Fibroblast of lung (primary cell): Measurements from ENCODE around the gene AGBL3. TPM values are rescaled to one million over a fixed set of nuclear protein-coding genes. Genes with fewer than 3 reads are reported as not detected.
A peak's percentile ranks its signal among the peaks of the same experiment; 100 is the strongest.

ENCODE experiments used
- DNase-seq, 2 donors: peaks; one replicate each; pipeline versions ENCODE4 v3.0.0 to v3.0.0-alpha.2; 2010; ENCODE audit warnings: low read depth in 2 of 2
- H2AFZ ChIP-seq: 2 replicates; pipeline ENCODE4 v1.5.1; 2012; ENCODE audit warnings: low read length, control low read depth, inconsistent platforms
- H3K27ac ChIP-seq: 2 replicates; pipeline ENCODE4 v1.5.1; 2011; ENCODE audit warnings: low read length, control low read depth; ENCODE audit not compliant: insufficient read depth
- H3K27me3 ChIP-seq: 2 replicates; pipeline ENCODE4 v1.5.1; 2011; ENCODE audit warnings: mild to moderate bottlenecking, low read length; ENCODE audit not compliant: control insufficient read depth, insufficient read depth
- H3K36me3 ChIP-seq: 2 replicates; pipeline ENCODE4 v1.5.1; 2011; ENCODE audit warnings: low read length; ENCODE audit not compliant: control insufficient read depth, insufficient read depth
- H3K4me1 ChIP-seq: 2 replicates; pipeline ENCODE4 v1.5.1; 2011; ENCODE audit warnings: low read length; ENCODE audit not compliant: control insufficient read depth, insufficient read depth; ENCODE audit errors: extremely low read depth
- H3K4me2 ChIP-seq: 2 replicates; pipeline ENCODE4 v1.5.1; 2011; ENCODE audit warnings: low read length, control low read depth; ENCODE audit not compliant: insufficient read depth; ENCODE audit errors: extremely low read depth
- H3K4me3 ChIP-seq, 4 experiments: fragments of 200-600 bp in 1 of 4; sonication (generic) in 1 of 4; replicated peaks in 1 of 4; 2 replicates each; pipeline ENCODE4 v1.5.1; 2011 to 2016; ENCODE audit warnings: low read length in 4 of 4, low read depth in 3 of 4, mild to moderate bottlenecking in 3 of 4, control low read depth in 2 of 4, inconsistent platforms in 1 of 4, mixed read lengths in 1 of 4; ENCODE audit not compliant: insufficient read depth in 1 of 4; ENCODE audit errors: control extremely low read depth in 1 of 4
- H3K79me2 ChIP-seq: 2 replicates; pipeline ENCODE4 v1.5.1; 2012; ENCODE audit warnings: mild to moderate bottlenecking, low read length, inconsistent platforms; ENCODE audit not compliant: control insufficient read depth, insufficient read depth
- H3K9ac ChIP-seq: 2 replicates; pipeline ENCODE4 v1.5.1; 2011; ENCODE audit warnings: mild to moderate bottlenecking, low read length, control low read depth; ENCODE audit not compliant: insufficient read depth
- H3K9me3 ChIP-seq: 2 replicates; pipeline ENCODE4 v1.5.1; 2012; ENCODE audit warnings: low read depth, low read length; ENCODE audit not compliant: control insufficient read depth, insufficient read depth
- H4K20me1 ChIP-seq: 2 replicates; pipeline ENCODE4 v1.5.1; 2011; ENCODE audit warnings: low read length; ENCODE audit not compliant: control insufficient read depth, insufficient read depth; ENCODE audit errors: extremely low read depth
- CTCF ChIP-seq, 2 donors: IDR thresholded peaks in 1 of 2; conservative IDR thresholded peaks in 1 of 2; 1 replicate in 1 of 2; 2 replicates in 1 of 2; pipeline ENCODE4 v1.5.1; 2011 to 2012; ENCODE audit warnings: low read length in 2 of 2, control low read depth in 1 of 2, inconsistent platforms in 1 of 2, low read depth in 1 of 2, mild to moderate bottlenecking in 1 of 2
- EZH2 ChIP-seq: IDR thresholded peaks from 2 replicates; pipeline ENCODE4 v1.5.1; 2012; ENCODE audit warnings: low read length, control low read depth, mild to moderate bottlenecking; ENCODE audit errors: missing control alignments
- polyA plus RNA-seq, 2 donors: library from polyadenylated mRNA; depleted of rRNA in 1 of 2; stranded (reverse) in 1 of 2; unstranded in 1 of 2; fragments of >200 nt; gene quantifications; 2 replicates each; pipeline ENCODE4 v1.2.1, GENCODE V29; 2011 to 2012; ENCODE audit warnings: missing spikeins in 1 of 2
- total RNA-seq: library from RNA; depleted of rRNA; stranded (reverse); fragments of >200 nt; gene quantifications from 2 replicates; pipeline ENCODE4 v1.2.1, GENCODE V29; 2014

AGBL3 gene
- total and polyA plus RNA-seq, 2 donors (not counting 1 experiment from before 2014, with no cell fraction given), result 0.56 to 1.3 TPM

GRCh38 chr7:134941952-134942351, 44.4 kb upstream of the AGBL3 start:
- H3K27me3 ChIP-seq, result no peaks in the 10 kb centered on the region
- no peaks in the 10 kb centered on the region for H3K36me3 ChIP-seq
- TF ChIP-seq EZH2 (no peak), CTCF (conservative IDR thresholded peaks at IDR 0.05 in 1 of 2, IDR thresholded peaks at IDR 0.05 in 1 of 2; ENCODE audit: low read depth in 1 of 2, low read length in 2 of 2) (no peak)
- H3K4me2 ChIP-seq, result no peak overlapping the region
- H3K4me3 ChIP-seq, result no peak overlapping the region
- H3K9ac ChIP-seq, result no peak overlapping the region
- no peaks in the 10 kb centered on the region for H3K79me2 ChIP-seq
- peaks cover 3% of the 10 kb centered on the region for H3K4me1 ChIP-seq
- no peaks in the 10 kb centered on the region for H4K20me1 ChIP-seq
- DNase-seq, result no peak
- no peak overlapping the region for H3K27ac ChIP-seq
- no peak overlapping the region for H2AFZ ChIP-seq
- H3K9me3 ChIP-seq, result no peaks in the 10 kb centered on the region

GRCh38 chr7:134942690-134943466, 43.4 kb upstream of the AGBL3 start:
- H3K79me2 ChIP-seq, result no peaks in the 10 kb centered on the region
- H3K27ac ChIP-seq, result no peak overlapping the region
- no peaks in the 10 kb centered on the region for H3K9me3 ChIP-seq
- H3K27me3 ChIP-seq, result no peaks in the 10 kb centered on the region
- H4K20me1 ChIP-seq, result no peaks in the 10 kb centered on the region
- no peak overlapping the region for H2AFZ ChIP-seq
- no peak for TF ChIP-seq CTCF (conservative IDR thresholded peaks at IDR 0.05 in 1 of 2, IDR thresholded peaks at IDR 0.05 in 1 of 2; ENCODE audit: low read depth in 1 of 2, low read length in 2 of 2)
- TF ChIP-seq EZH2, result no peak
- H3K4me3 ChIP-seq, result no peak overlapping the region
- no peaks in the 10 kb centered on the region for H3K4me1 ChIP-seq
- no peaks in the 10 kb centered on the region for H3K36me3 ChIP-seq
- no peak overlapping the region for H3K4me2 ChIP-seq
- DNase-seq, result no peak
- H3K9ac ChIP-seq, result no peak overlapping the region

- peak in 1 of 2 donors; percentile 71 for DNase-seq
- no peak overlapping the region for H3K9ac ChIP-seq
- H2AFZ ChIP-seq, result no peak overlapping the region
- no peak overlapping the region for H3K4me2 ChIP-seq
- TF ChIP-seq EZH2 (no peak), CTCF (conservative IDR thresholded peaks at IDR 0.05 in 1 of 2, IDR thresholded peaks at IDR 0.05 in 1 of 2; ENCODE audit: low read depth in 1 of 2, low read length in 2 of 2) (peak; percentile 22 to 42)
- H3K27me3 ChIP-seq, result no peaks in the 10 kb centered on the region
- H3K27ac ChIP-seq, result no peak overlapping the region
- H3K9me3 ChIP-seq, result no peaks in the 10 kb centered on the region
- no peaks in the 10 kb centered on the region for H4K20me1 ChIP-seq
- peaks cover 4% of the 10 kb centered on the region for H3K4me1 ChIP-seq
- H3K79me2 ChIP-seq, result no peaks in the 10 kb centered on the region
- H3K36me3 ChIP-seq, result no peaks in the 10 kb centered on the region
- H3K4me3 ChIP-seq, result no peak overlapping the region
Measured at GRCh38 chr7:134943785-134944400, 42.4 kb upstream of the AGBL3 start.
